Kidney (tissue), 14 donors: Measurements from ENCODE around the gene CXCL16. TPM values are rescaled to one million over a fixed set of nuclear protein-coding genes. Genes with fewer than 3 reads are reported as not detected.

Source experiments
- DNase-seq, 5 donors: peaks; one replicate each; pipeline ENCODE4 v3.0.0-alpha.2; 2013 to 2020
- FAIRE-seq: peaks from 2 replicates; lab custom pipeline; 2012; peaks lifted over from hg19 to GRCh38; lab: Jason Lieb, UNC
- H3K27ac ChIP-seq, 2 donors: one replicate each; pipeline ENCODE4 v1.7.0; 2013; ENCODE audit warnings: low read depth in 2 of 2, low read length in 2 of 2, inconsistent platforms in 1 of 2
- H3K27me3 ChIP-seq: one replicate; pipeline ENCODE4 v1.7.1; 2013; ENCODE audit warnings: low read length, inconsistent platforms; ENCODE audit not compliant: control insufficient read depth, insufficient read depth
- H3K36me3 ChIP-seq, 3 donors: one replicate each; pipeline versions ENCODE4 v1.7.0 to v1.7.1; 2013; ENCODE audit warnings: low read length in 3 of 3, control low read depth in 1 of 3, inconsistent platforms in 1 of 3; ENCODE audit not compliant: insufficient read depth in 3 of 3, control insufficient read depth in 2 of 3
- H3K4me1 ChIP-seq, 3 donors: one replicate each; pipeline versions ENCODE4 v1.7.0 to v1.7.1; 2013; ENCODE audit warnings: low read length in 3 of 3, inconsistent platforms in 1 of 3, low read depth in 1 of 3; ENCODE audit not compliant: control insufficient read depth in 2 of 3, insufficient read depth in 2 of 3
- H3K4me3 ChIP-seq, 3 donors: one replicate each; pipeline versions ENCODE4 v1.7.0 to v1.8.1; 2013; ENCODE audit warnings: low read length in 3 of 3, control low read depth in 1 of 3, inconsistent platforms in 1 of 3
- H3K9ac ChIP-seq, 3 donors: one replicate each; pipeline versions ENCODE4 v1.7.0 to v1.7.1; 2013; ENCODE audit warnings: low read length in 3 of 3, control low read depth in 1 of 3, inconsistent platforms in 1 of 3
- H3K9me3 ChIP-seq, 3 donors: one replicate each; pipeline versions ENCODE4 v1.7.0 to v1.7.1; 2013; ENCODE audit warnings: low read length in 3 of 3, control low read depth in 1 of 3, inconsistent platforms in 1 of 3; ENCODE audit not compliant: control insufficient read depth in 2 of 3, insufficient read depth in 1 of 3
- intact Hi-C: fragments of 100-400 bp; cut with DNase I; formaldehyde crosslinking; loops from one replicate; pipeline ENCODE4 v1.11.1; 2022
- polyA plus RNA-seq: library from polyadenylated mRNA; stranded (reverse); fragments of 350-450 nt; fragmentation: Illumina TruSeq; extraction: RNeasy Lipid Tissue Mini Kit (QIAGEN cat#74804); gene quantifications from one replicate; pipeline ENCODE4 v1.2.3, GENCODE V29; 2014; ENCODE audit warnings: low read depth, low replicate concordance; ENCODE audit not compliant: insufficient read depth
- total RNA-seq: library from RNA; stranded (reverse); fragmentation: NEBNext Ultra II Directional; extraction: Animal tissue kit (Norgen Biotek cat#: 25700); gene quantifications from one replicate; pipeline ENCODE4 v1.2.1, GENCODE V29; 2021
- TF ChIP-seq, protein P1 (sequence below): IDR thresholded peaks from 3 replicates; pipeline ENCODE4 v1.5.1; 2012; ENCODE audit warnings: mild to moderate bottlenecking, moderate library complexity, borderline replicate concordance; ENCODE audit not compliant: insufficient read depth; ENCODE audit errors: extremely low read depth
- donor health status: control.
- donor health status: control.
- donor health status: control.
- donor health status: control.
- donor health status: control.
- donor health status: DM: yes; HTN: yes; CAD: no.
- donor health status: Normal renal cell carcinoma (clear cell type).

The CXCL16 gene
- total and polyA plus RNA-seq, 2 donors from 2014 or later = 22.5 to 83.0 TPM

DNA sequence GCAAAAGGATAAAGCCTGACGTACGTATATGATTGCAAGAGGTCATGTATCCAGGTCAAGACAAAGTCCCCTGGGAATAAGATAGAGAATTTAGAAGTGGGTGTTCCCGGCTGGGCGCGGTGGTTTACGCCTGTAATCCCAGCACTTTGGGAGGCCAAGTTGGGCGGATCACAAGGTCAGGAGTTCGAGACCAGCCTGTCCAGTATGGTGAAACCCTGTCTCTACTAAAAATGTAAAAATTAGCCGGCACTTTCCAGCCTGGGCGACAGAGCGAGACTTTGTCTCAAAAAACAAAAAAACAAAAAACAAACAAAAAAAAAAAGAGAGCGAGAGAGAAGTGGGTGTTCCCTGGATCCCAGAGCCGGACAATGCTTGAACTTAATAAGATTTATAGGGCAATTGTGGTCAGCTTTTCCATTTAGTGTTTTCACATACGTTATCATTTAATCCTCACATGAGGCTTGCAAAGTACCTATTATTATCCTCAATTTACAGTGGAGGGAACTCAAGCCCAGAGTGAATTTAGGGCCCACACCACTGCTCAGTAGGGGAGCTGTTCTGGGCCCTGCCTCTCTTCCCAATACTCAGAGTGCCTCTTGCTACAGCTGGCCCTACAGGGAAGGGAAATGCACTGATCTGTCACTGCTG, 48.6 kb upstream of the CXCL16 start:
- H3K27ac ChIP-seq = peak overlapping the region; percentile 13 to 92
- DNase-seq = no peak
- peaks cover 0 to 25% (median 12%) of the 10 kb centered on the region in 3 donors for H3K4me1 ChIP-seq
- no peaks in the 10 kb centered on the region for H3K36me3 ChIP-seq
- TF ChIP-seq, protein P1, sequence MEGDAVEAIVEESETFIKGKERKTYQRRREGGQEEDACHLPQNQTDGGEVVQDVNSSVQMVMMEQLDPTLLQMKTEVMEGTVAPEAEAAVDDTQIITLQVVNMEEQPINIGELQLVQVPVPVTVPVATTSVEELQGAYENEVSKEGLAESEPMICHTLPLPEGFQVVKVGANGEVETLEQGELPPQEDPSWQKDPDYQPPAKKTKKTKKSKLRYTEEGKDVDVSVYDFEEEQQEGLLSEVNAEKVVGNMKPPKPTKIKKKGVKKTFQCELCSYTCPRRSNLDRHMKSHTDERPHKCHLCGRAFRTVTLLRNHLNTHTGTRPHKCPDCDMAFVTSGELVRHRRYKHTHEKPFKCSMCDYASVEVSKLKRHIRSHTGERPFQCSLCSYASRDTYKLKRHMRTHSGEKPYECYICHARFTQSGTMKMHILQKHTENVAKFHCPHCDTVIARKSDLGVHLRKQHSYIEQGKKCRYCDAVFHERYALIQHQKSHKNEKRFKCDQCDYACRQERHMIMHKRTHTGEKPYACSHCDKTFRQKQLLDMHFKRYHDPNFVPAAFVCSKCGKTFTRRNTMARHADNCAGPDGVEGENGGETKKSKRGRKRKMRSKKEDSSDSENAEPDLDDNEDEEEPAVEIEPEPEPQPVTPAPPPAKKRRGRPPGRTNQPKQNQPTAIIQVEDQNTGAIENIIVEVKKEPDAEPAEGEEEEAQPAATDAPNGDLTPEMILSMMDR = no peak
- H3K27me3 ChIP-seq = peaks cover 24% of the 10 kb centered on the region
- peak overlapping the region in 1 of 3 donors; percentile 83 for H3K4me3 ChIP-seq
- H3K9ac ChIP-seq = peak overlapping the region in 1 of 3 donors; percentile 80
- FAIRE-seq = no peak
- no peaks in the 10 kb centered on the region for H3K9me3 ChIP-seq
- intact Hi-C loops = loop anchor here (5.0 kb wide), 1 partner anchor 94 kb away; no protein-coding TSS in a partner anchor

DNA sequence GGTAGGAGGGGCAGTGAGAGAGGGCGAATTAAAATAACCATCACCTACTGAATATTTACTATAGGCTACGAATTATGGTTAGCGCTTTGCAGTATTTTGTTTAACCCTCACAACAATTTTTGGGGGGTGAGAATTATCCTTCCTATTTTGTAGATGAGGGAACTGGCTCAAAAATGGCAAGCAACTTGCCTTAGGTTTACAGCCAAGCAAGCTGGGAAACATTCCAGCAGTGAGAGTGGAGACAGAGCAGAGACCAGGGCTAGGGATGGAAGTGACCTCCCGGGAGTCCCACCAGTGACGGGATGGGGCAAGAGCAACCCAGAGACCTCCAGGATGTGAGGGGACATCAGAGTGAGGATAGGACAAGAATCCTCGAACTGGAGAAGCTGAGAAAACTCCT, 46.8 kb upstream of the CXCL16 start:
- no peaks in the 10 kb centered on the region for H3K9me3 ChIP-seq
- H3K4me1 ChIP-seq = peaks cover 0 to 25% (median 12%) of the 10 kb centered on the region in 3 donors
- no peak for DNase-seq
- peak overlapping the region in 1 of 3 donors; percentile 47 for H3K4me3 ChIP-seq
- peak overlapping the region in 1 of 3 donors; percentile 51 for H3K9ac ChIP-seq
- intact Hi-C loops = loop anchor here (5.0 kb wide), 1 partner anchor 96 kb away; no protein-coding TSS in a partner anchor
- TF ChIP-seq, protein P1 = no peak
- no peak overlapping the region for H3K27ac ChIP-seq
- peaks cover 24% of the 10 kb centered on the region for H3K27me3 ChIP-seq
- no peak for FAIRE-seq
- no peaks in the 10 kb centered on the region for H3K36me3 ChIP-seq

DNA sequence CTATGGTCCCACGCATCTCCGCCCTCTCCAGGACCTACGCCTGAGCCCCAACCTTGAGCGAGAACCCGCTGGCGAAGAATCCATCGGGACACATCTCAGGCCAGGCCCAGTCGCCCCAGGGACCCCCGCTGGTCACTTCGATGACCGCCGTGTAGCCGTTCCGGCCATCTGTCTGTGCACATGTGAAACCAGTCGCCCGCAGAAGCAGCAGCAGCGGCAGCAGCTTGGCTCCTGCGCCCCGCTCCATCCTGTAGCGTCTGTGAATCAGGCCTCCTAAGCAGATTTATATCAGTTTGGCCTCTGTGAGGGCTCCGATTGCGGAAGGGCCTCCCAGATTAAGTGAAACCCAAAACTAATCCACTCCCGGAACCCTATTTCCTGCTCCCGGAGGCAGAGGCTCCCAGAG, 46.4 kb upstream of the CXCL16 start, which contains the start of gene VMO1:
VMO1 (minus strand) TSS at position 259 of the 406 bp plus-strand sequence; CDS start at position 247, 12 bp downstream.
- H3K4me1 ChIP-seq = peaks cover 0 to 25% (median 12%) of the 10 kb centered on the region in 3 donors
- H3K4me3 ChIP-seq = peak within 1 kb of the TSS in 2 of 3 donors; percentile 4 to 47
- TF ChIP-seq, protein P1 = no peak
- FAIRE-seq (no peak), DNase-seq (peak; percentile 55 to 84 (median 63))
- H3K36me3 ChIP-seq = no peaks in the 10 kb centered on the region
- H3K27ac ChIP-seq = no peak within 1 kb of the TSS
- intact Hi-C loops = loop anchor here (5.0 kb wide), 1 partner anchor 96 kb away; no protein-coding TSS in a partner anchor
- peak within 1 kb of the TSS in 1 of 3 donors; percentile 51 for H3K9ac ChIP-seq
- peaks cover 24% of the 10 kb centered on the region for H3K27me3 ChIP-seq
- H3K9me3 ChIP-seq = no peaks in the 10 kb centered on the region
